Posterior vena cava (tissue), 2 donors: Measurements from ENCODE around the gene VSTM4. TPM values are rescaled to one million over a fixed set of nuclear protein-coding genes. Genes with fewer than 3 reads are reported as not detected.

Experiments
- DNase-seq: peaks from one replicate; pipeline ENCODE4 v3.0.0-alpha.2; 2020; ENCODE audit warnings: low spot score
- intact Hi-C, 2 donors: fragments of 100-400 bp; cut with DNase I; formaldehyde crosslinking; loops; one replicate each; pipeline versions ENCODE4 v1.14.1 to v1.14.2; 2022 to 2023
- total RNA-seq, 2 donors: library from RNA; stranded (reverse); fragmentation: NEBNext Ultra II Directional; extraction: Animal tissue kit (Norgen Biotek cat#: 25700); gene quantifications; one replicate each; pipeline ENCODE4 v1.2.1, GENCODE V29; 2021
- donor health status: DM: yes; HTN: yes; CAD: no.
- donor health status: DM: yes; HTN: yes; CAD: no.

Gene VSTM4
- total RNA-seq, 2 donors from 2014 or later = 14.9 to 20.2 TPM

DNA sequence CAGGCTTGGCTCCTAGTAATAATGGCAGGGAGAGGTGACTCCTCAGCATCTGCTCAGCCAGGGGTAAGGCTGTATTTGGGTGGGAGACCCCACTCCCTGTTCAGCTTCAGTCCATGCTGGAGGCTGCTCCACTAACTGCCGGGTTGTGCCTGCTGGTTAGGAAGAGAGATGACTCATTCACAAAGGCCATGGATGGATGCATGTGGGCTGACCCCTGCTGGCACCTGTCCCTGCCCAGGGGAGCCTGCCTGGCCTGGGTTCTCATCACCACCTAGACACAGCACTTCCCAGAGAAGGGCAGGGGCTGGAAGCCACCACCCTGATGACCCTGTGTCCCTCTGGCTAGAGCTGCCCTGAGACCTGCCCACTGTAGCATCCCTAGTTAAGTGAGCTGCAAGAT, 59.0 kb downstream of the VSTM4 start:
- DNase-seq = no peak
- intact Hi-C loops = no loop called here

DNA sequence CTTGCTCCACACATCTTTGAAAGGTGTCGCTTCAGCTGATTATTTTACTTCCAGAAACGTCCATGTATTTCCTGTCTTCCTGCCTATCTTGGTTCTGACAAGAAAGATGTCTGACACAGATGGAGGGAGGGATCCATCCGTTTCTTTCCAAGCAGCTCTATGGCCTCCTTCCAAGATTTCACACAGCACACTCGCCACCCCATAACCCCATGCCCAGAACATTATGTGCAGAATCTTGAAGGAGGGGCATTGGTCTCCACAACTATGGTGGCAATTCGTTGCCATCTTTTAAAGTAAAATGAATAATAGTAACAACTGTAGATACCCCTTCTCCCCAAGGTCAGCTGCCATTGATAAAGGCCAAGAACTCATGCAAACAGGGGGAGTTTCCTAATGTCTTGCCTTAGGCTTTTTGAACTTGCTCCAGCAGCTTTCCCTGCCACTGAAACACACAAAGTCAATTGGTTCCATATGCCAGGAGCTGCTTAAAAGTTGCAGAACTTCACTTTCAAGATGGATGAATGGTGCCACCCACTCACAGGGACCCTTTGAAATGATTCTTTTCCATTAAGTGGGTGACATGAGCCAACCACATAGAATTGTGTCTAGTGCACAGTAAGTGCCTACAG, 60.0 kb downstream of the VSTM4 start:
- no peak for DNase-seq
- intact Hi-C loops = no loop called here

DNA sequence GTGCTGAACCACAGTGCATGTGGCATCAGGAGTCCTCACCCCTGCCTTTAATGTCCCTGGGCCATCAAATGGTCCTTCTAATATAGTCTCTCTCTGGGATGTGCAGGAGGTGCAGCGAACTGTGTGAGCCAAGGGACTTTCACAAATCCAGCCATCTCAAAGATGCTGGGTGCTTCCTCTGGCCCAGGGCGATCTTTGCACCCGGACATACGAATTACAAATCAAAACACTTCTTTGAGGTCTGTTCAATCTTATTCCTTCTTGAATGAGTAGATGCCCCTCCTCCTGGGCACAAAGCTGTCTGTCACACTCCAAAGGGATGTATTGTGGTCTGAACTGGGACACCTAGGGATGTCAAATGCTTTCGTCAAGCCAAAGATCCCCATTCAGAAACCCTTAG, 60.6 kb downstream of the VSTM4 start:
- intact Hi-C loops = no loop called here

GRCh38 chr10:49053998-49054692, 61.2 kb downstream of the VSTM4 start:
- DNase-seq = no peak
- intact Hi-C loops = no loop called here

More for the DNA sequence above, 60.6 kb downstream of the VSTM4 start:
- no peak for DNase-seq

- no peak for DNase-seq
- intact Hi-C loops = no loop called here
Measured at GRCh38 chr10:49053053-49053997, 62.0 kb downstream of the VSTM4 start.

DNA sequence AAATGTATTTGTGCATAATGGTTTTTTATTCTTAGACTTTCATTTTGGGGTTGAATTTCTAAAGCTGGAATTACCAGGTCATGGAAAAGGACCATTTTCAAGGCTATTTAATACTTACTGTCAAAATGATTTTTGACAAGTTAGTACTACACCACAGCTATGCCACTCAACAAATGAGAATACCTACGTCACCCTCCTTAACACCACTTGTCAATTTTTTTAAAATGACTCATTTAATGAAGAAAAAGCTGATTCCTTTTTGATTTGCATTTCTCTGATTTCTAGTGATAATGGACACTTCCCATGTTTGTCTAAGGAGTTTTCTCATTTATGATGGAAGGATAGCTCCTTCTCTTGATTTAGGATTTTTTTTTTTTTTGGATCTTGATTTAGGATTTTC, 63.3 kb downstream of the VSTM4 start:
- no peak for DNase-seq
- intact Hi-C loops = no loop called here

DNA sequence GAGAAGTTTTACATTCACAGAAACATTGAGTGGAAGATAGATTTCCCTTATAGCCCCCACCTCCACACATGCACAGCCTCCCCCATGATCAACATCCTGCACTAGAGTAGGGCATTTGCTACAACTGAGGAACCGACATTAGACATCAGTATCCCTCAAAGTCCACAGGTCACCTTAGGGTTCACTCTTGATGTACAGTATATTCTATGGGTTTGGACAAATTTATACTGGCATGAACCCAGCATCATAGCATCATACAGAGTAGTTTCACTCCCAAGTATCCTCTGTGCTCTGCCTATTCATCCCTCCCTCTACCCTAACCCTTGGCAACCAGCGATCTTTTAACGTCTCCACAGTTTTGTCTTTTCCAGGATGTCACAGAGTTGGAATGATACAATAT, 64.4 kb downstream of the VSTM4 start:
- intact Hi-C loops = no loop called here
- no peak for DNase-seq

- intact Hi-C loops = no loop called here
- no peak for DNase-seq
Measured at GRCh38 chr10:49050366-49050765, 65.0 kb downstream of the VSTM4 start.

- intact Hi-C loops = no loop called here
- no peak for DNase-seq
Measured at GRCh38 chr10:49049660-49050059, 65.7 kb downstream of the VSTM4 start.

- intact Hi-C loops = no loop called here
- no peak for DNase-seq
Measured at GRCh38 chr10:49047128-49047639, 68.1 kb downstream of the VSTM4 start.

DNA sequence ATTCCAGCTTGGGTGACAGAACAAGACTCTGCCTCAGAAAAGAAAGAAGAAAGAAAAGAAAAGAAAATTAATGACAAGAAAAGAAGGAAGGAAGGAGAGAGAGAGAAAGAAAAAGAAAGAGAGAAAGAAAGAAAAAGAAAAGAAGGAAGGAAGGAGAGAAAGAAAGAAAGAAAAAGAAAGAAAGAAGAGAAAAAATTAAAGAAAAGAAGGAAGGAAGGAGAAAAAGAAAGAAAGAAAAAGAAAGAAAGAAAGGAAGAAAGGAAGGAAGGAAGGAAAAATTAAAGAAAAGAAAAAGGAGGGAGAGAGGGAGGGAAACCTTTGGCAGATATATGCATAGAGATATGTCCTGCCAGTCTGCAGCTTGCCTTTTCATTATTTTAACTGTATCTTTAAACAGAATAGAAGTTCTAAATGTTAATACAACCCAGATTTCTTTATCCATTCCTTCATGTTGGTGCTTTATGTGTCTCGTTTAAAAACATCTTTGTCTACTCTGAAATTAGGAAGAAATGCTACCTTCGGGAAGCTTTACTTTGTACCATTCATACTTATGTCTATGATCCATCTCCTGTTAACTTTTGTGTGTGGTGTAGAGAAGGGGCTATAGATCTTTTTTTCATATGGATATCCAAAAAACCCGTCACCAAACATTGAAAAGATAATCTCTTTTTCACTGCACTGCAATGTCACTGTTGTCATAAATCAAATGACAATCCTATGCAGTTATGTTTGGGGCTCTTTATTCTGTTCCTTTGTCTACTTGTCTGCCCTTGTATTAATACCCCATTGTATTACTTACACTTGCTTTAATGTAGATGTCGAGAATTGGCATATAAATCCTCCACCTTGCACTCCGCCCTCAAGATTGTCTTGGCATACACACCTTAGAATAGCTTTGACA, 70.8 kb downstream of the VSTM4 start:
- no peak for DNase-seq
- intact Hi-C loops = no loop called here

DNA sequence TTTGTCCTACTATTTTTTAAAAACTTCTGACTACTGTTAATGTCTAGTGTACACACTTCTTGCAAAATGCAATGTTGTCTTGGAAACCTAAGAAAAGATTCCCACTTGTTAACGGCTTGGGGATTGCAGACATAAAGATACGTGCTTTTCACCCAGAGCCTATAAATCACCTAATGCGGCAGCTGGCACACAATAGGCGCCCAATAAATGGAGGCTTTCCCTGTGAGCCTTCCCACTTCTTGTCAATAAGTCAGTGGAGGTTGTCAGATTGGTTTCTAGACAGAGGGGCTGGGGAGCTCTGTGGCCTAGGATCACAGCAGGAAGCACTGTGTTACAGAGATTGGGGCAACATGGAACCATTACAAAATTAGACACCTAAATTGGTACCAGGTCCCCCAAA, 74.7 kb downstream of the VSTM4 start:
- no peak for DNase-seq
- intact Hi-C loops = no loop called here

DNA sequence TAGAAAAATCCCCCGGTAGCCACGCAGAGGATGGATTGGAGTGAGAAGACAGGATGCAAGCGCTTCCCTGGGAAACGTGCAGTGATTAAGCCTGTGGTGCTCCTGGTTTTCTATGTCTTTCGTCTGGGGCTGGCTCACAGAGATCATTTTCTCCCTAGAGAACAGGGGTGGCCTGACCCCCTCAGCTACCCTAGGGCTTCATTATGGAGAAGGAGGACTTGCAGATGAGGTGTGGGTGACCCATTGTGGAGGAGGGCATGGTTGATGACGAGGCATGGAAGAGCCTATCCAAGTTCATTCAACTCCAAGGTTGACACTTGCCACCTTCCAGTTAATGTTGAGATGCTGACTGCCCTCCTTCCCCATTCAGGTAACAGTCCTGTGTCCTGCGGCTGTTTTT, 75.9 kb downstream of the VSTM4 start:
- no peak for DNase-seq
- intact Hi-C loops = no loop called here

GRCh38 chr10:49038711-49039110, 76.6 kb downstream of the VSTM4 start:
- no peak for DNase-seq
- intact Hi-C loops = no loop called here

- no peak for DNase-seq
- intact Hi-C loops = no loop called here
Measured at GRCh38 chr10:49037187-49037586, 78.1 kb downstream of the VSTM4 start.

DNA sequence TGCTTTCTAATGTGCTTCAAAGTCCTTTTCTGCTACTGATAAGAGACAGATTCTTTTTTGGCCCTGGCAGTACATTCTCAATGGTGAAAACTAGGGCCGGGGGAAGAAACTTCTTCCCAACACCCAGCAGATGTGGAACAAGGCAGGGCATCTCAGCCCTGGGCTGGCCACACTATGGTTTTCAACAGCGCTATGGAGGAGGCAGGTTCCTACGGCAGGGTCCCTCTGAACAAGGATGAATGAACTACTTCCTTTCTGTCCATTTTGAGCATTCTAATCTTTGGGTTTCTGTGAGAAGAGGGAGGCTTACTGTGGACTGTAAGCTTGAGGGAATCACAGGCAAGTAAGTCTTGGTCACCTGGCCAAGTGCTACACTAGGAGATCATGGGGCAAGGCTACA, 78.7 kb downstream of the VSTM4 start:
- intact Hi-C loops = no loop called here
- no peak for DNase-seq

DNA sequence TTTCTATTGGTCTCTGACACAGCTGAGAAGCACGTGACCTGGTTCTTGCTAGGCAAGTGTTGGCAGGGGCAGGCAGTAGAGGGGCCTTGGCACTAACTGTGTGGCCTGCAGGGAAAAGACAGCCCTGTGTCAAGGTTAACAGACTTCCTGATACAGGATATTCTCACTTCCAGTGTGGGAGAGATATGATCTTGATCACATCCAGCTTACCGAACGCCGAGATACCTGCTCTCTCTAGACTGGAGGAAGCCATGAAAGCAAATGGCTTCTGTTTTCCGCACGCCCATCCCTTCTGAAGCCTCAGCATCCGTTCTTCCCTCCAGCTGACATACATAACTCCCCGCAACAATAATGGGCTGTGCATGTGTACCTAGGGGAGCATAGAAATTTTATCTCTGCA, 79.4 kb downstream of the VSTM4 start:
- no peak for DNase-seq
- intact Hi-C loops = no loop called here

- DNase-seq = no peak
- intact Hi-C loops = no loop called here
Measured at GRCh38 chr10:49034925-49035324, 80.4 kb downstream of the VSTM4 start.

- intact Hi-C loops = no loop called here
- DNase-seq = no peak
Measured at GRCh38 chr10:49033939-49034338, 81.4 kb downstream of the VSTM4 start.
